ENCODE data around the gene KRTAP10-3. TPM values are rescaled to one million over a fixed set of nuclear protein-coding genes. Genes with fewer than 3 reads are reported as not detected.
A peak's percentile ranks its signal among the peaks of the same experiment; 100 is the strongest.

Gene KRTAP10-3
- total RNA-seq, 1 experiment from 2014 or later: not detected

- peak overlapping the region; percentile 65 to 66 for H3K4me3 ChIP-seq (replicated peaks in 1 of 2; ENCODE audit: low read depth in 1 of 2, low read length in 2 of 2)
- no peaks in the 10 kb centered on the region for H3K27me3 ChIP-seq (ENCODE audit: insufficient read depth, low read length)
- POLR2A ChIA-PET: no interaction called here
- H3K9me2 ChIP-seq (ENCODE audit: insufficient read depth): no peaks in the 10 kb centered on the region
- H3K9me3 ChIP-seq (ENCODE audit: control insufficient read depth in 1 of 2, insufficient read depth in 1 of 2, low read depth in 1 of 2, low read length in 2 of 2): no peaks in the 10 kb centered on the region
- H3K9ac ChIP-seq (ENCODE audit: low read length): peak overlapping the region; percentile 21; the same call in 1 of the 2 replicates
- H3K79me2 ChIP-seq (ENCODE audit: insufficient read depth, low read length): peaks cover 12% of the 10 kb centered on the region; the same call in 1 of the 2 replicates
- no peaks in the 10 kb centered on the region for H3K36me3 ChIP-seq (ENCODE audit: control insufficient read depth in 1 of 2, insufficient read depth in 2 of 2, low read length in 2 of 2)
- no peak for DNase-seq (ENCODE audit: low read depth, low spot score)
- H3K27ac ChIP-seq (ENCODE audit: low read depth, low read length): 0 out of 2 replicates have a peak overlapping the region, but pooled peaks have one; percentile 12
- H2AFZ ChIP-seq (ENCODE audit: low read depth, low read length, poor library complexity, severe bottlenecking): no peak overlapping the region
- ATAC-seq: no peak
- RAD21 ChIA-PET (ENCODE audit: low non-redundant PET in 1 of 2, low total read pairs in 2 of 2, uncharacterized antibody in 2 of 2, unreplicated experiment in 2 of 2): interaction anchor here in 1 of 2 experiments (0.8 kb wide), 1 partner anchor 277 kb away, joined by 3 read pairs; no protein-coding TSS in a partner anchor
- intact Hi-C loops (cut with micrococcal nuclease): loop anchor here (10.0 kb wide), 1 partner anchor 618 kb away; no protein-coding TSS in a partner anchor
- no TSS peak for BruUV-seq (replicated peaks)
- H4K20me1 ChIP-seq (ENCODE audit: insufficient read depth): no peaks in the 10 kb centered on the region
- peaks cover 3 to 13% of the 10 kb centered on the region in 2 experiments; a peak in 2 of 4 replicates for H3K4me1 ChIP-seq (ENCODE audit: control insufficient read depth in 1 of 2, insufficient read depth in 2 of 2, low read length in 2 of 2)
- H3K4me2 ChIP-seq (ENCODE audit: low read length): peak overlapping the region; percentile 78
- CTCF ChIA-PET: interaction anchor here (0.9 to 2.9 kb wide), 2 partner anchors 225 to 277 kb away, joined by 4 to 11 read pairs; no protein-coding TSS in a partner anchor
- TF ChIP-seq SP1 (IDR thresholded peaks at IDR 0.05; ENCODE audit: low read depth) (no peak), YY1 (IDR thresholded peaks at IDR 0.05; ENCODE audit: extremely low read depth, insufficient replicate concordance, low read depth, low read length) (no peak), REST (IDR thresholded peaks at IDR 0.05; ENCODE audit: low read depth) (no peak), CBX3 (IDR thresholded peaks at IDR 0.05; ENCODE audit: low read depth) (no peak), EGR1 (IDR thresholded peaks at IDR 0.05; ENCODE audit: low read depth) (no peak), POLR2A (IDR thresholded peaks at IDR 0.05; ENCODE audit: borderline replicate concordance, extremely low read depth, insufficient read depth, insufficient read length) (no peak), ATF3 (IDR thresholded peaks at IDR 0.05) (no peak), POLR2AphosphoS5 (IDR thresholded peaks at IDR 0.05; ENCODE audit: low read depth, low read length) (no peak), JUND (IDR thresholded peaks at IDR 0.05) (no peak), ZBTB33 (IDR thresholded peaks at IDR 0.05; ENCODE audit: extremely low read depth, insufficient replicate concordance, low read length) (no peak), RAD21 (IDR thresholded peaks at IDR 0.05; ENCODE audit: low read depth) (no peak), ELF1 (IDR thresholded peaks at IDR 0.05; ENCODE audit: borderline replicate concordance, low read depth) (no peak), CEBPB (IDR thresholded peaks at IDR 0.05; ENCODE audit: low read depth) (no peak), TCF7L2 (IDR thresholded peaks at IDR 0.05; ENCODE audit: borderline replicate concordance, extremely low read depth, insufficient read depth, insufficient read length) (no peak), ZNF274 (IDR thresholded peaks at IDR 0.05; ENCODE audit: low read depth, low read length) (no peak)
Measured at GRCh38 chr21:44516828-44517174, 41.8 kb downstream of the KRTAP10-3 start.
